Measurements from ENCODE around the gene PIAS4. TPM values are rescaled to one million over a fixed set of nuclear protein-coding genes. Genes with fewer than 3 reads are reported as not detected.

The PIAS4 gene
- total and polyA plus RNA-seq, 10 of the 15 experiments (the other 5 are each of a cell fraction or from before 2014, with no cell fraction given), result 0.13 to 25.1 (median 11.3) TPM

- Histone ChIP-seq H3K9me3 (replicated peaks; ENCODE audit: control insufficient read depth, insufficient read depth, low read length) (peaks cover 4% of the 10 kb centered on the region; the same call in 2 of the 3 replicates), H3K9ac (ENCODE audit: control insufficient read depth, insufficient read depth, low read length) (no peak overlapping the region), H3K36me3 (ENCODE audit: control insufficient read depth in 2 of 2, insufficient read depth in 2 of 2, low read length in 1 of 2) (peaks cover 6 to 10% of the 10 kb centered on the region in 2 experiments; a peak in 3 of 4 replicates), H3K4me1 (ENCODE audit: control insufficient read depth, insufficient read depth, low read length) (no peaks in the 10 kb centered on the region), H3K79me2 (ENCODE audit: control insufficient read depth, insufficient read depth, low read length) (no peaks in the 10 kb centered on the region), H3K4me2 (ENCODE audit: control insufficient read depth, insufficient read depth) (no peak overlapping the region), H4K20me1 (ENCODE audit: control insufficient read depth, insufficient read depth) (no peaks in the 10 kb centered on the region), H3K4me3 (no peak overlapping the region), H3K27me3 (replicated peaks in 1 of 2; ENCODE audit: control insufficient read depth in 2 of 2, insufficient read depth in 2 of 2, low read length in 1 of 2) (no peaks in the 10 kb centered on the region), H2AFZ (ENCODE audit: control insufficient read depth, low read depth, low read length) (no peak overlapping the region), H3K27ac (ENCODE audit: control insufficient read depth, insufficient read depth) (no peak overlapping the region)
- WGBS (ENCODE audit: insufficient coverage, insufficient replicate concordance, low lambda C conversion rate, missing lambda C conversion rate), result 98% methylated on average over 54 of the region's 54 CpGs
- POLR2A ChIA-PET, result no interaction called here
- no peak for DNase-seq (ENCODE audit: low read depth, low spot score)
- in situ Hi-C loops (cut with MboI), result no loop called here
- CTCF ChIA-PET, result no interaction called here
- SMC1A ChIA-PET (ENCODE audit: uncharacterized antibody, unreplicated experiment), result no interaction called here
- ATAC-seq, result no peak
- FAIRE-seq, result no peak
- BruUV-seq (replicated peaks), result no TSS peak
- RAD21 ChIA-PET (ENCODE audit: unreplicated experiment), result no interaction called here
- intact Hi-C loops (cut with micrococcal nuclease; ENCODE audit: unreplicated experiment), result no loop called here
- TF ChIP-seq BCL3 (IDR thresholded peaks at IDR 0.05; ENCODE audit: borderline replicate concordance, insufficient read depth, low read depth, low read length, poor library complexity, severe bottlenecking) (peak; percentile 66), IRF5 (IDR thresholded peaks at IDR 0.05; ENCODE audit: borderline replicate concordance) (no peak), PBX3 (IDR thresholded peaks at IDR 0.05; ENCODE audit: insufficient replicate concordance, low read depth, low read length) (peak; percentile 28), POLR2A (IDR thresholded peaks at IDR 0.05; ENCODE audit: low read depth, low read length) (peak; percentile 21), TCF3 (IDR thresholded peaks at IDR 0.05; ENCODE audit: borderline replicate concordance, insufficient read depth, low read depth, low read length) (0 out of 2 replicates have a peak, but pooled peaks have one; percentile 75)
These were observed 29.9 kb downstream of the PIAS4 start for GRCh38 chr19:4037301-4037949.
